Astrocyte of the hippocampus (primary cell): ENCODE measurements around the gene EEIG1.

Source experiments
- DNase-seq: peaks from one replicate; pipeline ENCODE4 v3.0.0; 2011; ENCODE audit warnings: low read depth, low spot score

The EEIG1 gene

GRCh38 chr9:127941062-127941960 is 39.5 kb downstream of the EEIG1 start:
- no peak for DNase-seq

- DNase-seq: no peak
Observed at GRCh38 chr9:127940593-127940992, 40.2 kb downstream of the EEIG1 start.

DNA sequence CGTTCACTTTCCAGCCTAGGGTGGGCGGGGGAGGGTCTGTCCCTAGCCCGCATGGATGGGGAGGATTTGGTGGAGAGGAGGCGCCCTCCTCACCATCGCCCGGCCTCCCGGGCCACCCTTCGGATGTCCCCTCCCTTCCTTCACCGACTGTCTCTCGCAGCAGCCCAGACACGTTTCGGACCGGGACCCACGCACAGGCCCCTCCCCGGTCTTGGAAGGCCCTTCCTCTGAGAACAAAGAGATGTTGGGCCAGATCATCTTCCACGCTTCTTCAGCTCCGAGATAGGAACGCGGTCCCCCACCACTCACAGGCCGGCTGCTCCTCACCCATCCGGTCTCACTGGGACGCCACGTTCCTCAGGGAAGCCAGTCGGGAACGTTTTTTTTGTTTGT is 42.5 kb downstream of the EEIG1 start:
- DNase-seq: no peak

- peak; percentile 94 for DNase-seq
Observed at GRCh38 chr9:127937388-127938297, 43.1 kb downstream of the EEIG1 start, which contains the start of gene DPM2. DPM2 (minus strand) TSS chr9:127937854; CDS start chr9:127937820, 34 bp downstream.

DNA sequence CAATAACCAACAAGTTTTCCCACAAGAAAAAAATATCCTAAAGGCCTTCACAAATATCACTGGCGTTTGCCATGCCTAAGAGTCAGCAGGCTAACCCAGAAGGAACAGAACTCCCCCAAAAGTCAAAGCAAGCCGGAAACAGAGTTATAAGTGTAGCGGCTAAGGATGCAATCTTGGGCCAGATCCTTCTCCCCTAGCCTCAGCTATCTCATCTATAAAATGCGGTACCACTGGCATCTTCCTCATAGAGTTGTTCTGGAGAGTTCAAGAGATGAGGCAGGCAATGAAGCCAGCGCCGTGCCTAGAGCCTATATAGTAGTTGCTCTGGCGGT is 43.8 kb downstream of the EEIG1 start:
- DNase-seq: no peak

GRCh38 chr9:127936347-127936852 is 44.4 kb downstream of the EEIG1 start:
- DNase-seq: no peak

DNA sequence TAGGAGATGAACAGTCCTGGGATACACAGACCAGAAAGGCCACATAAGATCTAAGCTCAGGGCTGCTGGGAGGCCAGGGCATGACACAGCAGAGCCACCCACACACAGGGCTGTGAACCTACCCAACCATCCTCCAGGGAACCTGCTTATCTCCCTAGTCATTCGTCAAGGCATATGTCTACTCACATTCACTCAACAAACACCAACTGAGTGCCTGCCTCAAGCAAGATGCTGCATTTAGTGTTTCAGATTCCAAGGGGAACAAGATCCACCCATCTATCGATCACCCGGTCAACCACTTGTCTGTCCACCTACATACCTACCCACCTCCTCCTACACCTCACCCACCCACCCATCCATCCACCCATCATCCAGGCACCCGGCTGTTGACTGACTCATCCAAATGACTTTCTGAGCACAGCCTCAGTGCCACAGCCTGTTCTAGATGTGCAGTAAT is 45.0 kb downstream of the EEIG1 start:
- DNase-seq: no peak

DNA sequence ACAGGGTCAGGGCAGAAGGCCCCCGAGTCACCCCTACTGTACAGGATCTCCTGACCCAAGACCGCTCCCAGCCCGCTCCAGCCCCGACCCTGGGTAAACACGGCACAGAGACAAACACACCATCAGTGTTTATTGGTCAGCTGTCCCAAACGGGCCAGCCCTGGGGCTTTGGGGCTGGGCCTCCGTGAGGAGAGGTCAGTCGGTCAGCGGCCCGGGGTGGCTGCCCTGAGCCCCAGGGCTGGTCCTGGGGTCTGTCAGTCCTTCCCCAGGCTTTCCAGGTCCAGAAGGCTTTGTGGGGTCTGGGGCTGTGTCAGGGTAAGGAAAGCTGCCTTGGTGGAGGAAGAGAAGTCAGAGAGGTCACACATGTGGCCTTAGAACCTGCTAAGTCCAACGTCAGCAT is 45.8 kb downstream of the EEIG1 start:
- no peak for DNase-seq

DNA sequence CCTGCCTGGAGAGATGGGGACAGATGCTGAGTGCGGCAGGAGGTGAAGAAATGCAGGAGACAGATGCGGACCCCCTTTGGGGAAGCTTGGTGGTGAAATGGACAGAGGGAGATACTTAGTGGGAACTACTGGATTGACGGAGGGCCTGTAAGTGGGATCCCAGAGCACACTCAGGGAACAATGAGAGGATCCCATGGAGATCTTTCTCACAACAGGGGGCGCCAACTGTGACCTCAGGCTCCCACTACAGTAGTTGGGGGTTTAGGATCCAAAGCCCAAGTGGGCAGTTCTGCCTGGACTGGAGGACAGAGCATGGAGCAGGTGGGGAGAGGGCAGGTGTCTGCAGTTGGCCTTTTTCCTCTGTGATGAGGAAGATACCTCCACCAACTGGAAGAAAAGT is 46.5 kb downstream of the EEIG1 start:
- no peak for DNase-seq

DNA sequence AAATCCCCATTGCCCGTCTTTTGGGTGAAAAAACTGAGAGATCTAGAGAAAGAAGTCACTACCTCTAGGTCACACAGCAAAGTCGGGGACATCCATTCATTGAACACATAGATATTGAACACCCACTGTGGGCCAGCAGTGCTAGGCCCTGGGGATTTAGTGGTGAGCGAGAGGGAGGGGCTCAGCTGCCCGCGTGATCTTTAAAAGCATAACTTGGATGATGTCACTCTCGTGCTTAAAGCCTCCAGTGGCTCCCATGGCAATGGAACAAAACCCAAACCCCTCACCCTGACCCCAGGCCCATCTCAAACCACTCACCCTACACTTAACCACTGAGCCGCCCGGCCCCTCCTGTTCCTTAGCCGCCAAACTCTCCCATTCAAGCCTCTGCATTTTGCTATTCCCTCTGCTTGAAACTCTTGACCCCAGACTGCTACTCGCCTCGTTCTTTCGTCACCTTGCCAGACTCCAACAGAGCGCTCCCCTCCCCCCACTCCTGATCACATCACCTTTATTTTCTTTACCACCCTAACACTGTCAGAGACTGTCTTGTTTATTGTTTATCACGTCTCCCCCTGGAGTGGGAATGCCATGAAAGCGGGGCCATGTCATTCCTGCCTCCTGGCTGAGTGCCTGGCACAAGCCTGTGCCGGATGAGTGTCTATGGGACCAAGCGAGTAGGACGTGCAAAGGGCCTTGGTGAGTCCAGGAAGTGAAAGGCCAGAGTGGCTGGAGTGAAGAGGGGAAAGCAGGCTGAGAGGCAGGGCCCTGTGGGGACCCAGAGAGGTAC is 49.5 kb downstream of the EEIG1 start:
- DNase-seq: peak; percentile 77
